Activated CD8-positive, alpha-beta T cell treated with anti-CD3 and anti-CD28 coated beads, Interleukin-2, amount 10 ng/mL, durations not matched to agents 7 days and 5 days (primary cell): ENCODE results near the gene ARF4. TPM values are rescaled to one million over a fixed set of nuclear protein-coding genes. Genes with fewer than 3 reads are reported as not detected.
A peak's percentile ranks its signal among the peaks of the same experiment; 100 is the strongest.

Source experiments
- ATAC-seq: fragments of 150-1000 bp; cut with Tn5 transposase; one replicate; pipeline ENCODE4 v1.10.0; 2021; ENCODE audit warnings: moderate library complexity
- CTCF ChIA-PET: fragments of 350-600 bp; sonication (Branson Sonifier 250); formaldehyde crosslinking; loops from one replicate; lab custom pipeline; 2021; ENCODE audit warnings: antibody characterized with exemption; lab: Charles Lee
- POLR2A ChIA-PET: fragments of 350-600 bp; sonication (Branson Sonifier 250); formaldehyde crosslinking; loops from one replicate; lab custom pipeline; 2021; ENCODE audit warnings: antibody characterized with exemption; lab: Charles Lee
- DNase-seq: peaks from one replicate; pipeline ENCODE4 v3.0.0-alpha.2; 2020
- H3K27ac Mint-ChIP-seq: one replicate; pipeline ENCODE4 v1.8.0; 2021; ENCODE audit warnings: mild to moderate bottlenecking, mixed read lengths
- H3K27me3 Mint-ChIP-seq: one replicate; pipeline ENCODE4 v1.8.0; 2021; ENCODE audit warnings: low read depth, mixed read lengths
- H3K36me3 Mint-ChIP-seq: one replicate; pipeline ENCODE4 v1.8.0; 2021; ENCODE audit warnings: low read depth, mixed read lengths
- H3K4me1 Mint-ChIP-seq: one replicate; pipeline ENCODE4 v1.8.0; 2021; ENCODE audit warnings: low read depth, mixed read lengths
- H3K4me3 Mint-ChIP-seq: one replicate; pipeline ENCODE4 v1.8.0; 2021; ENCODE audit warnings: mild to moderate bottlenecking, mixed read lengths
- H3K9me3 Mint-ChIP-seq: one replicate; pipeline ENCODE4 v1.8.0; 2022; ENCODE audit warnings: mixed read lengths; ENCODE audit not compliant: insufficient read depth
- total RNA-seq, 2 experiments: library from RNA; stranded (reverse); gene quantifications; one replicate each; pipeline ENCODE4 v1.2.3, GENCODE V29; 2021

Gene ARF4
- total RNA-seq, 2 experiments from 2014 or later = 51.0 to 52.9 TPM

DNA sequence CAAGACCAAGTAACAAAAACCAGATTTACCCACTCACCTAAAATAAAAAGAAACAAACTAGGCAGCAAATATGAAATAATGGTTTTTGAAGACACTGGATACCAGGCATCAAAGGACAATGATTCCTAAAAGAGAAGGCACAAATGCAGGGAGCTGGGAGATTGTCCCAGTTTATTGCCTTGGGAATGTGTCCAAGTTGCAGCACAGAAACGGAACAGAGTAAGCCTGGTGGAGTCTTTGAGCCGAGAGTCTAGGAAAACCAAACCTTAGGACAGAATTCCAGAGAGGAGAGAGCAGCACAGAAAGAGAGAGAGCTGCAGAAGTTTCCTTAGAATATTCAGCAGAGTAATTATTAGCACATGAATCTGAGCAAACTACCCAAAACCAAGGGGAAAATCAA lies 7.8 kb upstream of the ARF4 start:
- no peak for ATAC-seq
- DNase-seq = no peak
- Mint-ChIP-seq H3K9me3 (peaks cover 16% of the 10 kb centered on the region), H3K27ac (no peak overlapping the region), H3K4me1 (no peaks in the 10 kb centered on the region), H3K36me3 (peaks cover 40% of the 10 kb centered on the region), H3K4me3 (no peak overlapping the region), H3K27me3 (no peaks in the 10 kb centered on the region)
- POLR2A ChIA-PET = interaction anchor here (0.6 kb wide), 1 partner anchor 831 kb away, joined by 3 read pairs; no protein-coding TSS in a partner anchor
- CTCF ChIA-PET = interaction anchor here (1.2 kb wide), 2 partner anchors 31 to 251 kb away, joined by 3 read pairs; no protein-coding TSS in a partner anchor

DNA sequence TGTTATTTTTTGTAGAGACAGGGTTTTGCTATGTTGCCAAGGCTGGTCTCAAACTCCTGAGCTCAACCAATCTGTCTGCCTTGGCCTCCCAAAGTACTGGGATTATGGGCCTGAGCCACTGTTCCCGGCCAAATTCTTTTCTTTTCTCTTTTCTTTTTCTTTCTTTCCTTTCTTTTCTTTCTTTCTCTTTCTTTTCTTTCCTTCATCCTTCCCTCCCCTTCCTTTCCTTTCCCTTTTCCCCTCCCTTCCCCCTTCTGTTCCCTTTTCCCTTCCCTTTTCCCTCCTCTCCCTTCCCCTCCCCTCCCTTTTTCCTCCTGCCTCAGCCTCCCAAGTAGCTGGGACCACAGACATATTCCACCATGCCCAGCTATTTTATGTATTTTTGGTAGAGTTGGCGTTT lies 3.1 kb upstream of the ARF4 start:
- Mint-ChIP-seq H3K27me3 (no peaks in the 10 kb centered on the region), H3K9me3 (no peaks in the 10 kb centered on the region), H3K4me1 (peaks cover 21% of the 10 kb centered on the region), H3K36me3 (peaks cover 25% of the 10 kb centered on the region), H3K4me3 (no peak overlapping the region), H3K27ac (no peak overlapping the region)
- POLR2A ChIA-PET = interaction anchor here (0.7 to 5.6 kb wide), 2 partner anchors 44 to 156 kb away, joined by 3 to 80 read pairs; partner anchors contain the start of genes PDE12 and SLMAP
- no peak for DNase-seq
- CTCF ChIA-PET = no interaction called here
- ATAC-seq = no peak

DNA sequence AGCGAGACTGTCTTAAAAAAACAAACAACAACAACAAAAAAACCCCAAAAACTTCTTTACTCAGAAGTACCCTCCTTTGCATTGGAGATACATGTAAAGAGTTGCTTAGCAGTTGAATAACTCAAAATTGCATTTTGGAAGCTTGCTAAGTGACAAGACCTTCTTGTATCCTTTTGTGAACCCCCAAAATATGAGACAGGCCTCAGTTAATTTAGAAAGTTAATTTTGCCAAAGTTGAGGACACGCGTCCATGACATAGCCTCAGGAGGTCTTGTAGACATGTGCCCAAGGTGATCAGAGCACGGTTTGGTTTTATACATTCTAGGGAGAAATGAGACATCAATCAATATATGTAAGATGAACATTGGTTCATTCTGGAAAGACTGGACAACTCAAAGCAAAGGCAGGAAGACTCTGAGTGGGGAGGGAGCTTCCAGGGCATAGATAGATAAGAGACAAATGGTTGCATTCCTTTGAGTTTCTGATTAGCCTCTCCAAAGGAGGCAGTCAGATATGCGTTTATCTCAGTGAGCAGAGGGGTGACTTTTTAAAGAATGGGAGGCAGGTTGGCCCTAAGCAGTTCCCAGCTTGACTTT lies 1.7 kb upstream of the ARF4 start:
- ATAC-seq (no peak), DNase-seq (no peak)
- peaks cover 26% of the 10 kb centered on the region for H3K36me3 Mint-ChIP-seq
- H3K4me3 Mint-ChIP-seq = peak overlapping the region; percentile 93
- H3K9me3 Mint-ChIP-seq = no peaks in the 10 kb centered on the region
- H3K4me1 Mint-ChIP-seq = peaks cover 35% of the 10 kb centered on the region
- POLR2A ChIA-PET = interaction anchor here (0.7 to 5.6 kb wide), 3 partner anchors 35 to 160 kb away, joined by 3 to 80 read pairs (median 9); partner anchors contain the start of gene PDE12
- H3K27ac Mint-ChIP-seq = peak overlapping the region; percentile 98
- no peaks in the 10 kb centered on the region for H3K27me3 Mint-ChIP-seq
- CTCF ChIA-PET = no interaction called here

DNA sequence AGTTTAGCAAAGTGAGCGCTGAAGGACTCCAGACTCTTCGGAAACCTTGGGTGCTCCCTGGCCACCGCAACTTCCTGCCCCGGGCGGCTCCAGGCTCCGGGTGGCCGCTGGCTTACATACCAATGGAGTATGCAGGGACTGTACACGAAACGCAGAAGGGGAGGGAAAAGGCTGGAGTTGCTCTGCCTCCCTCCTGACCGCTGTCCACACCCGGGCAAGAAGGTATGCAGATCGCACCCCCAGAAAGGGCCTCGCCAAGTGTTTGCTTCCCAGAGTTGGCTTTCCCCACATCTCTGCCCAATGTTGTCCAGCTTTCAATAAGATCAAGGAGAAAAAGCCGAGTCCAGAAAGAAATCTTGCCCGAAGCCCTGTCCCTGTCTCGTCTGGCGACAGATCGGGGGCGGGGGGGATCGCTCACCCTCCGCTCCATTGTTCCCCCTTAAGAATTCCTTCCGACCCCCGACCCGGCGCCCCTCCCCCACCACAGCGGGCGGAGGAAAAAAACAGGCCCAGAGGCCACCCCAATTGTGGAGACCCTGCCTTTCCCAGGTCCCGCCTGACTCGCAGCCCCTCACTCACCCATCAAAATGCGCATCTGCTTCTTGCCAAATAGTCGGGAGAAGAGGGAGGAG lies 533 bp downstream of the ARF4 start:
- CTCF ChIA-PET = interaction anchor here (1.0 to 3.3 kb wide), 4 partner anchors 15 to 260 kb away, joined by 3 to 14 read pairs (median 6); partner anchors contain the start of gene PDE12
- Mint-ChIP-seq H3K4me1 (peaks cover 49% of the 10 kb centered on the region), H3K36me3 (peaks cover 28% of the 10 kb centered on the region), H3K4me3 (peak overlapping the region; percentile 93), H3K27ac (peak overlapping the region; percentile 98), H3K9me3 (no peaks in the 10 kb centered on the region), H3K27me3 (no peaks in the 10 kb centered on the region)
- DNase-seq = peak; percentile 75
- peak; percentile 16 for ATAC-seq
- POLR2A ChIA-PET = interaction anchor here (0.8 to 5.6 kb wide), 7 partner anchors 36 to 368 kb away, joined by 3 to 80 read pairs (median 7); partner anchors contain the start of genes DENND6A, PDE12 and SLMAP

DNA sequence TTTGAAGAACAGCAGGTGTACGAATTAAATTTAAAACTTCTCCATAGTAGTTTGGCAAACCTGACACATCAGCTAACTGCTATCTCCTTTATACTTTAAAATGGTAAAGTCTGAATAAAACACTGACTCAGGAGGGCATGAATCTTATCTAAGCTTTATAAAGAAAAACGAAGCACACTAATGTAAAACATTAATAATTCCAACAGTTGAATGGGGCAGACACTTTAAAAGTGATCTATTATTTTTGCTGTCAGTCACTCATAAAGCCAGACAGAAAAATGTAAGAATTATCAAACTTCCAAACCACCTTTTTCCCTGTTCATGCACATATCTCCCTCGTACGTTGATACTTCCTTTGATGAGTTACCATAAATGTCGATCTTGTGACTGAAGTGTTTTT lies 2.6 kb downstream of the ARF4 start:
- POLR2A ChIA-PET = interaction anchor here (1.2 kb wide), 1 partner anchor 37 kb away, joined by 4 read pairs; no protein-coding TSS in a partner anchor
- DNase-seq (no peak), ATAC-seq (no peak)
- Mint-ChIP-seq H3K9me3 (no peaks in the 10 kb centered on the region), H3K4me3 (peak overlapping the region; percentile 93), H3K27ac (no peak overlapping the region), H3K36me3 (peaks cover 30% of the 10 kb centered on the region), H3K4me1 (peaks cover 49% of the 10 kb centered on the region), H3K27me3 (no peaks in the 10 kb centered on the region)
- CTCF ChIA-PET = interaction anchor here (1.1 to 1.5 kb wide), 2 partner anchors 38 to 197 kb away, joined by 3 to 6 read pairs; no protein-coding TSS in a partner anchor

DNA sequence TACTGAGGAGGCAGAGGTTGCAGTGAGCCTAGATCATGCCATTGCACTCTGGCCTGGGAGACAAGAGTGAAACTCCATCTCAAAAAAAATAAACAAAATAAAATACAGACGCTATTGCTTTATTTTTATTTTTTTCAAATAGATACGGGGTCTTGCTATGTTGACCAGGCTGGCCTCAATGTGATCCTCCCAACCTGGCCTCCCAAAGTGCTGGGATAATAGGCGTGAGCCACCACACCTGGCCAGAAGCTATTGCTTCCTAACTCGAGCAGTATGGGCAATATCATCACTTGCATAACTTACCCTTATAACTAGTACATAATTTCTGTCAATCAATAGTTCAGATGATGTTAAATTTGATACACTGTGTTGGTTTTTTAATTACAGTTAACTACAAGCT lies 3.0 kb downstream of the ARF4 start:
- DNase-seq = no peak
- H3K27me3 Mint-ChIP-seq = no peaks in the 10 kb centered on the region
- ATAC-seq = no peak
- peaks cover 28% of the 10 kb centered on the region for H3K36me3 Mint-ChIP-seq
- H3K9me3 Mint-ChIP-seq = no peaks in the 10 kb centered on the region
- H3K4me1 Mint-ChIP-seq = peaks cover 45% of the 10 kb centered on the region
- no peak overlapping the region for H3K4me3 Mint-ChIP-seq
- CTCF ChIA-PET = interaction anchor here (1.1 to 1.5 kb wide), 2 partner anchors 37 to 196 kb away, joined by 3 to 6 read pairs; no protein-coding TSS in a partner anchor
- no peak overlapping the region for H3K27ac Mint-ChIP-seq
- POLR2A ChIA-PET = interaction anchor here (1.2 kb wide), 1 partner anchor 37 kb away, joined by 4 read pairs; no protein-coding TSS in a partner anchor

DNA sequence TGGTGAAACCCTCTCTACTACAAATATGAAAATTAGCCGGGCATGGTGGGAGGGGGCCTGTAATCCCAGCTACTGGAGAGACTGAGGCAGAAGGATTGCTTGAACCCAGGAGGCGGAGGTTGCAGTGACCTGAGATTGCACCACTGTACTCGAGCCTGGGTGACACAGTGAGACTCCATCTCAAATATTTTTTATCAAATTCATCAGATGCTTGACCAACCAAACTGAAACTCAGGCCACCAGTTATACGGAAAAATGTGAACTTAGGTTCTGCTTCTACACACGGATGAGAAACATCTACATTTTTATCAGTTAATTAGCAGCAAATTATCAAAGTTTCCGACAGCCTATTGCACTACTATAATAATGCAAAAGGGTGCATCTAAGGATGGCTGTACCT lies 4.8 kb downstream of the ARF4 start:
- ATAC-seq (no peak), DNase-seq (no peak)
- Mint-ChIP-seq H3K4me1 (peaks cover 36% of the 10 kb centered on the region), H3K27ac (no peak overlapping the region), H3K9me3 (no peaks in the 10 kb centered on the region), H3K4me3 (no peak overlapping the region), H3K36me3 (peaks cover 25% of the 10 kb centered on the region), H3K27me3 (no peaks in the 10 kb centered on the region)
- ChIA-PET POLR2A (interaction anchor here (0.5 to 1.7 kb wide), 2 partner anchors 84 to 101 kb away, joined by 3 to 4 read pairs; partner anchors contain the start of gene DENND6A), CTCF (no interaction called here)

DNA sequence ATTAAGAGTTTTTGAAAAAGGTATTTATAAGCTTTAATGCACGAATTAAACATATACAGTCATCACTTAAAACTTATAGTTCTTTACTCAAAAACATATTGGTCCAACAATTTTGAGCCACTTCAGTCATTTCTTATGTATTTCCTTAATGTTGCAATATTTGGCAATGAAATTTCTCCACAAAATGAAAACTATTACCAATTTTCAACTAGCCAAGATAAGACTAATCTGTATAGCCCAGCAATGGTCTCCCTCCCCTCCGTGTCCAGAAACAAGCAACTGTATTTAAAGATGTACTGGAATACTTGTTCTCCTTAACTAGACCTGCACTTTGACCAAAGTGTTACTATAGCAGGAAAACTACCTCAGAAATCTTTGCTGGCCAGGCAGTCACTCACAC lies 9.2 kb downstream of the ARF4 start:
- H3K27me3 Mint-ChIP-seq = no peaks in the 10 kb centered on the region
- no peak overlapping the region for H3K4me3 Mint-ChIP-seq
- no peaks in the 10 kb centered on the region for H3K9me3 Mint-ChIP-seq
- no peak for ATAC-seq
- H3K36me3 Mint-ChIP-seq = peaks cover 34% of the 10 kb centered on the region
- no peak overlapping the region for H3K27ac Mint-ChIP-seq
- ChIA-PET CTCF (no interaction called here), POLR2A (no interaction called here)
- DNase-seq = no peak
- peaks cover 6% of the 10 kb centered on the region for H3K4me1 Mint-ChIP-seq

DNA sequence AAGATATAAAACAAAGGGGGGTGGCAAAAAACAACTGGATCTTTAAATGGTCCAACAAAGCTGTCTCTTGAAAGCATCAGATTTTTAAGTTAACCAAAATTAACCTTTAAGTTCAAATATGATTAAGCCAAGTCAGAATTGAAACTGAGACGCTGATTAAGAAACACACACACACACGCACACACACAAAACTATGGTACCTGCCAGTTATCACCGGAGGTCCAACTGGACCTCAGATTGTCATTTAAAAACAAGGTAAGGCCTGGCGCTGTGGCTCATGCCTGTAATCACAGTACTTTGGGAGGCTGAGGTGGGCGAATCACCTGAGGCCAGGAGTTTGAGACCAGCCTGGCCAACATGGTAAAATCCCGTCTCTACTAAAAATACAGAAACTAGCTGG lies 10.4 kb downstream of the ARF4 start:
- H3K27ac Mint-ChIP-seq = no peak overlapping the region
- no peak for DNase-seq
- peaks cover 34% of the 10 kb centered on the region for H3K36me3 Mint-ChIP-seq
- CTCF ChIA-PET = no interaction called here
- no peaks in the 10 kb centered on the region for H3K27me3 Mint-ChIP-seq
- no peak overlapping the region for H3K4me3 Mint-ChIP-seq
- peaks cover 2% of the 10 kb centered on the region for H3K4me1 Mint-ChIP-seq
- no peak for ATAC-seq
- POLR2A ChIA-PET = no interaction called here
- H3K9me3 Mint-ChIP-seq = no peaks in the 10 kb centered on the region

DNA sequence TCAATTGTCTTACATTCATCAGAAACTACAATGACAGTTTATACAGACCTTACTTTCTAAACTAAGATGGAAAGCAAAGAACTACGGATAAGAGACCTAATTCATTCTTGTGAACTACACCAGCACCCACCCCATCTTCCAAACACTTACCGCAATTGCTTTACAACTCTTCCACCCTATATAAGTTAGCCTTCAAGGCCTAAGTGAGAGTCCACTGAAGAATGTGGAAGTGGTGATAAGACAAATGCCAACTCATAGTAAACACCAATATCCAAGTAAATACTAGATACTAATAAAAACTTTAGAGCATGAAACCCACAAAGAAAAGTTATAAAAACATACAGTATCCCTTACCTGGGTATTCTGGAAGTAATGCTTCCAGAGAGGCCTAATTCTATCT lies 13.6 kb downstream of the ARF4 start:
- no peak overlapping the region for H3K27ac Mint-ChIP-seq
- CTCF ChIA-PET = interaction anchor here (0.9 kb wide), 1 partner anchor 10 kb away, joined by 4 read pairs; no protein-coding TSS in a partner anchor
- no peak for DNase-seq
- H3K4me1 Mint-ChIP-seq = peaks cover 2% of the 10 kb centered on the region
- peaks cover 38% of the 10 kb centered on the region for H3K36me3 Mint-ChIP-seq
- ATAC-seq = no peak
- POLR2A ChIA-PET = no interaction called here
- no peak overlapping the region for H3K4me3 Mint-ChIP-seq
- no peaks in the 10 kb centered on the region for H3K27me3 Mint-ChIP-seq
- no peaks in the 10 kb centered on the region for H3K9me3 Mint-ChIP-seq

DNA sequence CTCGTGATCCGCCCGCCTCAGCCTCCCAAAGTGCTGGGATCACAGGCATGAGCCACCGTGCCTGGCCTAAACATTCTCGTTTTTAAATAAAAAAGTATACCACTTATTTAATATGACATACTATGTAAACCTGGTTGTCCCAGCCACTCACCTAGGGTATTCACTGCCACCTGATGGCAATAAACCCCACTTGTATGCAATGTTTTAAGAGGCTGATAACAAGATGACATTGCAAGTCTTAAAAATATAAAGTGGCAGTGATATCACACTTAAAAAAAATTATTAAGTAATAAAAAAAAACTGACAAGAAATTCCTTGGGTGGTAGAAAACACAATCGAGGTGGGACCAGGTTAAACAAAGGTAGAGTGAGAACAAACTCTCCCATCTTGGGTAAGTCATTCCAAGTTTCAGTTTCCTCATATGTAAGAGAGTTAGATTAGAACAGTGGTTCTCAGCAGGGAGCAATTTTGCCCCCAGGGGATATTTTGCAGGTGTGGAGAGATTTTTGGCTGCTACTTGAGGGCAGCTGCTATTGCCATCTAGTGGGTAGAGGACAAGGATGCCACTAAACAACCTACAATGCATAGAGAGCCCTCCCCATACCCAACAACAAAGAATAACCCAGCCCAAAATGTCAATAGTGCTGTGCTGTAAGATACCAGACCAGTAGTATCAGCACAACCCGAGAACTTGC lies 14.5 kb downstream of the ARF4 start:
- CTCF ChIA-PET = interaction anchor here (0.9 kb wide), 2 partner anchors 10 to 97 kb away, joined by 3 to 4 read pairs; no protein-coding TSS in a partner anchor
- Mint-ChIP-seq H3K36me3 (peaks cover 44% of the 10 kb centered on the region), H3K9me3 (no peaks in the 10 kb centered on the region), H3K4me3 (no peak overlapping the region), H3K27ac (no peak overlapping the region), H3K27me3 (no peaks in the 10 kb centered on the region), H3K4me1 (peaks cover 4% of the 10 kb centered on the region)
- ATAC-seq = peak; percentile 54
- peak; percentile 25 for DNase-seq
- POLR2A ChIA-PET = no interaction called here
